HCT116 (cell line): Measurements from ENCODE around the gene RAB37. TPM values are rescaled to one million over a fixed set of nuclear protein-coding genes. Genes with fewer than 3 reads are reported as not detected.

Experiments
- ATAC-seq: fragments of 200-7000 bp; cut with Tn5 transposase; 2 replicates; pipeline ENCODE4 v1.9.1; 2020; ENCODE audit warnings: mild to moderate bottlenecking, moderate library complexity
- BruUV-seq: library from RNA; stranded (reverse); fragments of 400-500 nt; replicated peaks from 2 replicates; lab custom pipeline; 2021; lab: Mats Ljungman, UMichigan
- CTCF ChIA-PET: fragments of 300-600 bp; sonication (Branson Sonifier 250); formaldehyde crosslinking; loops from one replicate; lab custom pipeline; 2021; ENCODE audit warnings: antibody characterized with exemption; lab: Charles Lee
- POLR2A ChIA-PET: fragments of 300-600, 350-600 bp; sonication (Branson Sonifier 250); formaldehyde crosslinking; loops from one replicate; lab custom pipeline; 2021; ENCODE audit warnings: antibody characterized with exemption; lab: Charles Lee
- RAD21 ChIA-PET, 2 experiments: fragments of 300-600 bp; sonication (Branson Sonifier 250); formaldehyde crosslinking; loops; one replicate each; lab custom pipeline; 2023; ENCODE audit warnings: low total read pairs in 2 of 2; ENCODE audit not compliant: uncharacterized antibody in 2 of 2, unreplicated experiment in 2 of 2, low non-redundant PET in 1 of 2; lab: Charles Lee
- DNase-seq: peaks from one replicate; pipeline ENCODE4 v3.0.0-alpha.2; 2010; ENCODE audit warnings: low read depth, low spot score
- H2AFZ ChIP-seq: fragments of 200-600 bp; shearing (Covaris generic), sonication (generic); 2 replicates; pipeline ENCODE4 v1.6.1; 2017; ENCODE audit warnings: low read depth, mixed run types, mixed read lengths, antibody characterized with exemption, low read length; ENCODE audit not compliant: poor library complexity, severe bottlenecking
- H3K27ac ChIP-seq: 2 replicates; pipeline ENCODE4 v1.5.1; 2012; ENCODE audit warnings: low read depth, low read length
- H3K27me3 ChIP-seq: fragments of 200-600 bp; sonication (generic); 2 replicates; pipeline ENCODE4 v1.6.1; 2016; ENCODE audit warnings: mixed run types, low read length, mixed read lengths; ENCODE audit not compliant: insufficient read depth
- H3K36me3 ChIP-seq, 2 experiments: fragments of 200-500 bp in 1 of 2; fragments of 200-600 bp in 1 of 2; sonication (Bioruptor generic) in 1 of 2; sonication (generic) in 1 of 2; 2 replicates each; pipeline versions ENCODE4 v1.5.1 to v1.6.1; 2014 to 2016; ENCODE audit warnings: low read length in 2 of 2, inconsistent platforms in 1 of 2, mixed read lengths in 1 of 2, mixed run types in 1 of 2; ENCODE audit not compliant: insufficient read depth in 2 of 2, control insufficient read depth in 1 of 2
- H3K4me1 ChIP-seq, 2 experiments: fragments of 200-600 bp in 1 of 2; sonication (generic) in 1 of 2; 2 replicates each; pipeline versions ENCODE4 v1.5.1 to v1.6.1; 2012 to 2017; ENCODE audit warnings: low read length in 2 of 2, inconsistent platforms in 1 of 2, mild to moderate bottlenecking in 1 of 2, mixed read lengths in 1 of 2, mixed run types in 1 of 2, moderate library complexity in 1 of 2; ENCODE audit not compliant: insufficient read depth in 2 of 2, control insufficient read depth in 1 of 2
- H3K4me2 ChIP-seq: fragments of 200-600 bp; sonication (generic); 2 replicates; pipeline ENCODE4 v1.6.1; 2017; ENCODE audit warnings: mixed run types, low read length, mixed read lengths
- H3K4me3 ChIP-seq, 2 experiments: fragments of 200-600 bp in 1 of 2; sonication (generic) in 1 of 2; replicated peaks in 1 of 2; 2 replicates each; pipeline ENCODE4 v1.5.1; 2011 to 2016; ENCODE audit warnings: low read length in 2 of 2, control low read depth in 1 of 2, low read depth in 1 of 2, mild to moderate bottlenecking in 1 of 2, mixed read lengths in 1 of 2, mixed run types in 1 of 2
- H3K79me2 ChIP-seq: fragments of 200-600 bp; sonication (generic); 2 replicates; pipeline ENCODE4 v1.6.1; 2017; ENCODE audit warnings: mild to moderate bottlenecking, mixed run types, low read length, moderate library complexity, mixed read lengths; ENCODE audit not compliant: insufficient read depth
- H3K9ac ChIP-seq: fragments of 200-600 bp; sonication (generic); 2 replicates; pipeline ENCODE4 v1.6.1; 2016; ENCODE audit warnings: low read length, mixed read lengths
- H3K9me2 ChIP-seq: fragments of 200-600 bp; sonication (generic), shearing (Covaris generic); 2 replicates; pipeline ENCODE4 v1.6.1; 2017; ENCODE audit warnings: mixed run types, mild to moderate bottlenecking, moderate library complexity; ENCODE audit not compliant: insufficient read depth
- H3K9me3 ChIP-seq, 2 experiments: fragments of 200-500 bp in 1 of 2; fragments of 200-600 bp in 1 of 2; sonication (Bioruptor generic) in 1 of 2; sonication (generic) in 1 of 2; 2 replicates each; pipeline ENCODE4 v1.6.1; 2014 to 2017; ENCODE audit warnings: low read length in 2 of 2, mixed read lengths in 2 of 2, inconsistent platforms in 1 of 2, low read depth in 1 of 2, mild to moderate bottlenecking in 1 of 2, mixed run types in 1 of 2, moderate library complexity in 1 of 2; ENCODE audit not compliant: control insufficient read depth in 1 of 2, insufficient read depth in 1 of 2
- H4K20me1 ChIP-seq: fragments of 200-600 bp; sonication (generic), shearing (Covaris generic); 2 replicates; pipeline ENCODE4 v1.6.1; 2017; ENCODE audit warnings: mixed run types, mild to moderate bottlenecking, moderate library complexity; ENCODE audit not compliant: insufficient read depth
- CBX3 ChIP-seq: IDR thresholded peaks from 2 replicates; pipeline ENCODE4 v1.6.1; 2012; ENCODE audit warnings: low read depth
- CEBPB ChIP-seq: IDR thresholded peaks from 2 replicates; pipeline ENCODE4 v1.6.1; 2012; ENCODE audit warnings: low read depth
- CTCF ChIP-seq, 3 experiments: fragments of 200-600 bp in 1 of 3; sonication (generic) in 1 of 3; IDR thresholded peaks in 2 of 3; conservative IDR thresholded peaks in 1 of 3; 2 replicates each; pipeline ENCODE4 v1.5.1; 2012 to 2017; ENCODE audit warnings: low read depth in 2 of 3, low read length in 2 of 3, antibody characterized with exemption in 1 of 3, borderline replicate concordance in 1 of 3, control low read depth in 1 of 3, mild to moderate bottlenecking in 1 of 3, mixed read lengths in 1 of 3, mixed run types in 1 of 3, moderate library complexity in 1 of 3; ENCODE audit not compliant: insufficient read depth in 1 of 3
- ELF1 ChIP-seq: IDR thresholded peaks from 2 replicates; pipeline ENCODE4 v1.6.1; 2012; ENCODE audit warnings: low read depth, borderline replicate concordance
- EZH2 ChIP-seq: fragments of 200-600 bp; sonication (generic); IDR thresholded peaks from 2 replicates; pipeline ENCODE4 v1.6.1; 2017; ENCODE audit warnings: antibody characterized with exemption, mixed run types
- FOSL1 ChIP-seq: IDR thresholded peaks from 2 replicates; pipeline ENCODE4 v1.6.1; 2012; ENCODE audit warnings: low read depth
- JUND ChIP-seq: IDR thresholded peaks from 2 replicates; pipeline ENCODE4 v1.6.1; 2012
- MAX ChIP-seq: IDR thresholded peaks from 2 replicates; pipeline ENCODE4 v1.6.1; 2012
- POLR2A ChIP-seq: IDR thresholded peaks from 2 replicates; pipeline ENCODE4 v1.7.0; 2011; ENCODE audit warnings: borderline replicate concordance; ENCODE audit not compliant: insufficient read depth, insufficient read length; ENCODE audit errors: extremely low read depth
- POLR2AphosphoS5 ChIP-seq: IDR thresholded peaks from 2 replicates; pipeline ENCODE4 v1.6.1; 2011; ENCODE audit warnings: mild to moderate bottlenecking, low read depth, low read length, moderate library complexity
- SIN3A ChIP-seq: IDR thresholded peaks from 2 replicates; pipeline ENCODE4 v1.6.1; 2012; ENCODE audit warnings: low read depth
- SP1 ChIP-seq: IDR thresholded peaks from 2 replicates; pipeline ENCODE4 v1.6.1; 2012; ENCODE audit warnings: low read depth
- SRF ChIP-seq: IDR thresholded peaks from 2 replicates; pipeline ENCODE4 v1.6.1; 2012; ENCODE audit warnings: low read depth
- TCF7L2 ChIP-seq: IDR thresholded peaks from 2 replicates; pipeline ENCODE4 v1.7.0; 2011; ENCODE audit warnings: borderline replicate concordance, inconsistent platforms; ENCODE audit not compliant: insufficient read depth, insufficient read length; ENCODE audit errors: extremely low read depth
- YY1 ChIP-seq: IDR thresholded peaks from 2 replicates; pipeline ENCODE4 v1.6.1; 2011; ENCODE audit warnings: low read length, low read depth, moderate library complexity, mild to moderate bottlenecking; ENCODE audit not compliant: insufficient replicate concordance; ENCODE audit errors: extremely low read depth
- ZFX ChIP-seq: fragments of 450-650 bp; IDR thresholded peaks from 2 replicates; pipeline ENCODE4 v1.6.1; 2017
- intact Hi-C: fragments of 100-400 bp; cut with micrococcal nuclease; formaldehyde crosslinking; loops from 2 replicates; pipeline ENCODE4 v1.10.0; 2022
- total RNA-seq: library from RNA; stranded (reverse); gene quantifications from one replicate; pipeline ENCODE4 v1.2.1, GENCODE V29; 2021; ENCODE audit not compliant: unreplicated experiment
- TF ChIP-seq, protein P1 (sequence below): IDR thresholded peaks from 2 replicates; pipeline ENCODE4 v1.6.1; 2012

RAB37 gene
- total RNA-seq, 1 experiment from 2014 or later = 8.2 TPM

DNA sequence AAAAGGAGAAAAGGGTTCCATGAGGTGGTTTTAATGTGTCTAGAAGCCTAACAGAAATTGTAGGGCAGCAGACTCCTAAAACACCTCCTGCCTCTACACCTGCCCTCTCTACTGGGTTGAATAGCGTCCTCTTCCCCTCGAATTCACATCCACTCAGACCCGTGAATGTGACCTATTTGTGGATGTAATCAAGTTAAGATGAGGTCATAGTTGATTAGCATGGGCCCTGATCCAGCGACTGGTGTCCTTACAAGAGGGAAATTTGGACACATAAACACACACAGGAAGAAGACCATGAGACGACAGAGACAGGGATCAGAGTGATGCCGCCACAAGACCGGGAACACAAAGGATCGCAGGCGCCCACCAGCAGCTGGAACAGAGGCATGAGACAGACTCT is 37.8 kb upstream of the RAB37 start:
- Histone ChIP-seq H3K9me2 (no peaks in the 10 kb centered on the region), H3K27ac (no peak overlapping the region), H3K36me3 (no peaks in the 10 kb centered on the region)
- no peak for DNase-seq
- CTCF ChIA-PET = no interaction called here
- POLR2A ChIA-PET = no interaction called here
- no peak for TF ChIP-seq EZH2
- no peak for TF ChIP-seq CTCF (IDR thresholded peaks at IDR 0.05 in 2 of 3, conservative IDR thresholded peaks at IDR 0.05 in 1 of 3; ENCODE audit: borderline replicate concordance in 1 of 3, insufficient read depth in 1 of 3, low read depth in 2 of 3, low read length in 2 of 3)
- TF ChIP-seq, all 23 proteins: peak for 0
- intact Hi-C loops = no loop called here
- Histone ChIP-seq H4K20me1 (no peaks in the 10 kb centered on the region), H3K9ac (no peak overlapping the region), H3K9me3 (no peaks in the 10 kb centered on the region), H2AFZ (no peak overlapping the region), H3K4me1 (no peaks in the 10 kb centered on the region), H3K4me2 (no peak overlapping the region), H3K27me3 (peaks cover 4% of the 10 kb centered on the region; the same call in 1 of the 2 replicates), H3K79me2 (no peaks in the 10 kb centered on the region), H3K4me3 (no peak overlapping the region)
- BruUV-seq = no TSS peak
- RAD21 ChIA-PET = no interaction called here
- no peak for ATAC-seq

DNA sequence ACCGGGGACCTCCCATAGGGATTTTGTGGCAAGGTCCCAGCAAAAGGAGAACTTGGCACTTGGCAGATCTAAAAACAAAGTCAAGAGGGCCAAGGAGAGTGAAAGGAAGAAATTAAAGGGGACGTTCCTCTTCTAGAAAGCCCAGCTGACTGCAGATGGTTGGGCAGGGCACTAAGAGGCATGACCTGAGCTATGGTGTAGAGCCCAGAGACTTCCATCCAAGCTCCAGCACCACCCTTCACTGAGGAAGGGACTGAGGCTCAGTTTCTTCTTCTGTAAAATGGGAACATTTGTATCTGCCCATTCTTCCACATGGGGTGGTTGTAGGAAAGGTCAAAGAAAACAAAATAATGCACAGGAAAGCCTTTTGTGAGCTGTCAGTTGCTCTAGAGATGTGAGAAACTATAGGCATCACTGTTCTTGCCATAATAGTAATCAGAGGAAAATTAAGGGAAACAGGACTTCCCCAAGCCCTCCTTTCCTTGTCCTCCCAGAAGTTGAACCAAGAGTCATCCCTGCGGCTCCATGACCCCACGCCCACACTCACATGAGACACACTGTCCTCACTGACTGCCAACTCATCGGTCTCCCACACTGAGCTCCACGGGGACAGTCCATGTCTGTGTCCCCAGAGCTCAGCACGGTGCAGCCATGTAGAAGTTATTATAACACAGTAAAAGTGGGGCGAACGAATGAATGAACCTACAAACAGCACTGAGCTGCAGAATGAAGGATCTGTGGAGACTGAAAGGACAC is 34.8 kb upstream of the RAB37 start:
- no peaks in the 10 kb centered on the region for H3K9me2 ChIP-seq
- RAD21 ChIA-PET = no interaction called here
- no peaks in the 10 kb centered on the region for H3K79me2 ChIP-seq
- no peaks in the 10 kb centered on the region for H4K20me1 ChIP-seq
- no peaks in the 10 kb centered on the region for H3K9me3 ChIP-seq
- H3K27ac ChIP-seq = no peak overlapping the region
- no peak for DNase-seq
- H2AFZ ChIP-seq = no peak overlapping the region
- H3K27me3 ChIP-seq = peaks cover 9% of the 10 kb centered on the region; the same call in 1 of the 2 replicates
- no peak for ATAC-seq
- no peak overlapping the region for H3K4me3 ChIP-seq
- no peaks in the 10 kb centered on the region for H3K4me1 ChIP-seq
- H3K36me3 ChIP-seq = no peaks in the 10 kb centered on the region
- no peak for TF ChIP-seq POLR2AphosphoS5
- no peak for TF ChIP-seq YY1
- no peak for TF ChIP-seq EZH2
- no peak for TF ChIP-seq POLR2A
- TF ChIP-seq CEBPB = no peak
- TF ChIP-seq, protein P1, sequence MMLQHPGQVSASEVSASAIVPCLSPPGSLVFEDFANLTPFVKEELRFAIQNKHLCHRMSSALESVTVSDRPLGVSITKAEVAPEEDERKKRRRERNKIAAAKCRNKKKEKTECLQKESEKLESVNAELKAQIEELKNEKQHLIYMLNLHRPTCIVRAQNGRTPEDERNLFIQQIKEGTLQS = no peak
- no peak for TF ChIP-seq MAX
- TF ChIP-seq SIN3A = no peak
- no peak for TF ChIP-seq FOSL1
- no peak for TF ChIP-seq CBX3
- no peak for TF ChIP-seq JUND
- no peak for TF ChIP-seq ZFX
- no peak for TF ChIP-seq SRF
- TF ChIP-seq ELF1 = no peak
- no peak for TF ChIP-seq TCF7L2
- no peak for TF ChIP-seq SP1
- intact Hi-C loops = no loop called here
- H3K9ac ChIP-seq = no peak overlapping the region
- BruUV-seq = no TSS peak
- POLR2A ChIA-PET = no interaction called here
- H3K4me2 ChIP-seq = no peak overlapping the region
- CTCF ChIA-PET = interaction anchor here (0.6 to 0.7 kb wide), 2 partner anchors 45 to 61 kb away, joined by 3 to 4 read pairs; no protein-coding TSS in a partner anchor
